Mesothelial cell of epicardium (in vitro differentiated cells): Measurements from ENCODE around the gene EMILIN3. TPM values are rescaled to one million over a fixed set of nuclear protein-coding genes. Genes with fewer than 3 reads are reported as not detected.
A peak's percentile ranks its signal among the peaks of the same experiment; 100 is the strongest.

Source experiments
- DNase-seq, 2 experiments: peaks; one replicate each; pipeline ENCODE4 v3.0.0; 2021; ENCODE audit warnings: low spot score in 2 of 2; ENCODE audit not compliant: unreplicated experiment in 2 of 2
- H3K27ac Mint-ChIP-seq: 2 replicates; pipeline ENCODE4 v1.8.0; 2021; ENCODE audit warnings: mixed read lengths
- H3K27me3 Mint-ChIP-seq: 2 replicates; pipeline ENCODE4 v1.8.0; 2021; ENCODE audit warnings: low read depth, mixed read lengths
- H3K36me3 Mint-ChIP-seq: 2 replicates; pipeline ENCODE4 v1.8.0; 2021; ENCODE audit warnings: mixed read lengths
- H3K4me1 Mint-ChIP-seq: 2 replicates; pipeline ENCODE4 v1.8.0; 2021; ENCODE audit warnings: mixed read lengths
- H3K4me3 Mint-ChIP-seq: 2 replicates; pipeline ENCODE4 v1.8.0; 2021; ENCODE audit warnings: mild to moderate bottlenecking, moderate library complexity, mixed read lengths
- H3K9me3 Mint-ChIP-seq: 2 replicates; pipeline ENCODE4 v1.8.0; 2021; ENCODE audit warnings: mixed read lengths
- total RNA-seq: library from RNA; stranded (reverse); gene quantifications from 3 replicates; pipeline ENCODE4 v1.2.1, GENCODE V29; 2021
- TF ChIP-seq, protein P1 (sequence below): fragments of 200-600 bp; sonication (generic); IDR thresholded peaks from one replicate; pipeline ENCODE4 v1.5.0; 2021; ENCODE audit warnings: antibody characterized with exemption; ENCODE audit not compliant: unreplicated experiment

Gene EMILIN3
- total RNA-seq, 1 donor from 2014 or later, result 5.2 TPM

DNA sequence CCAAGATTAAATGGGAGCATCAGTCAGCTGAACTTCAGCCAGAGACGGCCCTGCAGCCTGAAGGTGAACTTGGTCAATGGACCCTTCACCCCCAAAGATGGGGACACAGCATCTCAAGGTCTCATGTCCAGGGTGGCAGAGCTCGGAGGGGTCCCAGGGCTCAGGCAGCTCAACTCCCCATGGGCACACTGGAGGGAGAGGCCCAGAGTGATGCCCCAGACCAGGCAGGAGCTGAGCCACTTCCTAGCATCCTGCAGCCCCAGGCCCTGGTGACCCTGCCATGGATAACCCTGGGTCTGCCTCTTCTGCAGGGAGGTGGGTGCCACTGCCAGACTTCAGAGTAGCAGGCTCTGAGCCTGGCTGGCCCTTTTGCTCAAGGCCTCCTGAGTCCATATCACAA is 27.5 kb upstream of the EMILIN3 start:
- Mint-ChIP-seq H3K4me3 (no peak overlapping the region), H3K27ac (no peak overlapping the region), H3K9me3 (no peaks in the 10 kb centered on the region), H3K4me1 (peaks cover 21% of the 10 kb centered on the region), H3K27me3 (no peaks in the 10 kb centered on the region), H3K36me3 (no peaks in the 10 kb centered on the region)
- DNase-seq, result no peak
- TF ChIP-seq, protein P1, sequence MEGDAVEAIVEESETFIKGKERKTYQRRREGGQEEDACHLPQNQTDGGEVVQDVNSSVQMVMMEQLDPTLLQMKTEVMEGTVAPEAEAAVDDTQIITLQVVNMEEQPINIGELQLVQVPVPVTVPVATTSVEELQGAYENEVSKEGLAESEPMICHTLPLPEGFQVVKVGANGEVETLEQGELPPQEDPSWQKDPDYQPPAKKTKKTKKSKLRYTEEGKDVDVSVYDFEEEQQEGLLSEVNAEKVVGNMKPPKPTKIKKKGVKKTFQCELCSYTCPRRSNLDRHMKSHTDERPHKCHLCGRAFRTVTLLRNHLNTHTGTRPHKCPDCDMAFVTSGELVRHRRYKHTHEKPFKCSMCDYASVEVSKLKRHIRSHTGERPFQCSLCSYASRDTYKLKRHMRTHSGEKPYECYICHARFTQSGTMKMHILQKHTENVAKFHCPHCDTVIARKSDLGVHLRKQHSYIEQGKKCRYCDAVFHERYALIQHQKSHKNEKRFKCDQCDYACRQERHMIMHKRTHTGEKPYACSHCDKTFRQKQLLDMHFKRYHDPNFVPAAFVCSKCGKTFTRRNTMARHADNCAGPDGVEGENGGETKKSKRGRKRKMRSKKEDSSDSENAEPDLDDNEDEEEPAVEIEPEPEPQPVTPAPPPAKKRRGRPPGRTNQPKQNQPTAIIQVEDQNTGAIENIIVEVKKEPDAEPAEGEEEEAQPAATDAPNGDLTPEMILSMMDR, result no peak

DNA sequence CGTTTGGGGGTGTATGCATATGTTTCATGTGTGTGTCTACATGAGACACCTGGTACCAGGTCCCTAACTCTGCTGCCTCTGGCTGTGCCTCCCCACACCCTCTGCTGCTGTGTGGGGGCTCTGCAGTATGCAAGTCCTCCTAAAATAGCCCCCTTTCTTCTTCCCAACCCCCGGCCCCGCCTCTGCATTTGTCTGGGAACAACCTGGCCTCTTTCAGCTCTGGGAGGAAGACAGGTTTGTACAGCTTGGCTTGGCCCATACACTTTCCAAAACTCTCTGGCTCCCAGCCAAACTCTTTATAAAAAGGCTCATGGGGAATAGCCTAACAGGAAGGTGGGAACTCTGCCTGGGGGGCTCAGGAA is 27.1 kb upstream of the EMILIN3 start:
- no peak overlapping the region for H3K4me3 Mint-ChIP-seq
- peaks cover 21% of the 10 kb centered on the region for H3K4me1 Mint-ChIP-seq
- no peaks in the 10 kb centered on the region for H3K36me3 Mint-ChIP-seq
- TF ChIP-seq, protein P1, result no peak
- peak overlapping the region; percentile 12 for H3K27ac Mint-ChIP-seq
- no peaks in the 10 kb centered on the region for H3K27me3 Mint-ChIP-seq
- no peaks in the 10 kb centered on the region for H3K9me3 Mint-ChIP-seq
- no peak for DNase-seq

DNA sequence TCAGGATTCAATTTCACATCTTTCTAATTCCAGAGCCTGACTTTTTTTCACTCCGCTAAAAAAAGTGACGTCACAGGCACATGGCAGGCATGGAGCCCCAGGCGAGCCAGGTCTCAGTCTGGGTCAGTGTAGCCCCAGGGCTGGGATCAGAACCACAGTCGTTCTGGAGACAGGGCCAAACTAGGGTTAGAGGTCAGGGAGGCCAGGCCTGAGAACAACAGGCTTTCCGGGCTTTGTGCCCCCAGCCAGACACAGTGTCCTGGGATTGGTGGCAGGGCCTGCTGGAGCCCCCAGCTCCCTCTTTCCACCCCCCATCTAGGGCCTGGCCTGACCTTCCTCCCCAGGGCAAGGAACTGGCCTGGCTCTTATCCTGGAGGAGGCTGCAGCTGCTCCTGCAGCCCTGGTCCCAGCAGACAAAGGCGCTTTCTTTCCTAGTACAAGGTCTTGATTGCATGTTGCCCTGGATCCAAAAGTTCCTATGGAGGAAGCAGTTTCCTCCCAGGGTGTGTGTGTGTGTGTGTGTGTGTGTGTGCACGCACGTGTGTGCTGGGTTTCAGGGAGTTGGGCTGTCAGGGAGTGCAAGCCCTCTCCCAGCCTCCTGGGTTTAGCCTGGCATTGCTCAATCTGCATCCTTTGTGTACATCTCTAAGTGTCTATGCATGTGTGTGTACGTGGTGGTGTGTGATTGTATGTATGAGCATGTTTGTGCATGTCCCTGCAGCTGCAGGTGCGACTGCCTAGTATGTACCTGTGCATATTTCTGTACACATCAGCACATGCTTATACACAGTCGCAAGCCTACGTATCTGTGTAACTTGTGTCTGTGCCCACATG is 26.5 kb upstream of the EMILIN3 start:
- no peak overlapping the region for H3K4me3 Mint-ChIP-seq
- H3K4me1 Mint-ChIP-seq, result peaks cover 21% of the 10 kb centered on the region
- TF ChIP-seq, protein P1, result no peak
- no peak for DNase-seq
- H3K36me3 Mint-ChIP-seq, result no peaks in the 10 kb centered on the region
- no peaks in the 10 kb centered on the region for H3K27me3 Mint-ChIP-seq
- no peak overlapping the region for H3K27ac Mint-ChIP-seq
- H3K9me3 Mint-ChIP-seq, result no peaks in the 10 kb centered on the region

DNA sequence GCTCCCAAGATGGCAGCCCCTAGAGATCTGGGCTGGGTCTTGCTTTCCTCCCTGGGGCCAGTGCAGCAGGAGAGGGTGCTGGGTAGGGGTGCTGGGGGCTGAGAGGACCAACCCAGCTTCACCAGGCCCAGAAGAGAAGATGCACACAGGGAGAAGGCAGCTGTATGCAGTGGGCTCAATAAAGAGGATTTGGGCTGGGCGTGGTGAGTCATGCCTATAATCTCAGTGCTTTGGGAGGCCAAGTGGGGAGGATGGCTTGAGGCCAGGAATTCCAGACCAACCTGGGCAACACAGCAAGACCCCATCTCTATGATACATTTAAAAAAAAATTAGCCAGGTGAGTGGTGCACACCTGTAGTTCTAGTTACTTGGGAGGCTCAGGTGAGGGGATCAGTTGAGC is 25.7 kb upstream of the EMILIN3 start:
- DNase-seq, result no peak
- no peak overlapping the region for H3K27ac Mint-ChIP-seq
- TF ChIP-seq, protein P1, result no peak
- no peaks in the 10 kb centered on the region for H3K27me3 Mint-ChIP-seq
- H3K4me1 Mint-ChIP-seq, result peaks cover 27% of the 10 kb centered on the region
- no peaks in the 10 kb centered on the region for H3K9me3 Mint-ChIP-seq
- no peak overlapping the region for H3K4me3 Mint-ChIP-seq
- no peaks in the 10 kb centered on the region for H3K36me3 Mint-ChIP-seq

DNA sequence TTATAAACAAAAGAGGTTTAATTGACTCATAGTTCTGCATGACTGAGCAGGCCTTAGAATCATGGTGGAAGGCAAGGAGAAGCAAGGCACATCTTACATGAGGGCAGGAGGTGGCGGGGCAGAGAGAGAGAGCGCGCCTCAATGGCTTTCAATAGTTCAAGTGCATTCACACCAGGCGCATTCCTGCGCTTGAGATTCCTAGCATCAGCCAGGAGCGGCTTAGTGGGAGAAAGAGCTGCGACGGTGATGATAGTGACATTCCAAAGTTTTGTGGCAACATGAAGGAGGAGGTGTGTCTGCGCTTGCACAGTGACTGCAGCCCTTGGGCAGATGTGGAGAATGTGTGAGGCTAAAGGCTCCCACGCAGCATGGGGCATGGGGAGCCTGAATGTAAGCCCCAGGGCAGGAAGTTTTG is 25.0 kb upstream of the EMILIN3 start:
- H3K36me3 Mint-ChIP-seq, result no peaks in the 10 kb centered on the region
- peaks cover 34% of the 10 kb centered on the region for H3K4me1 Mint-ChIP-seq
- no peak for DNase-seq
- TF ChIP-seq, protein P1, result no peak
- H3K9me3 Mint-ChIP-seq, result no peaks in the 10 kb centered on the region
- no peak overlapping the region for H3K4me3 Mint-ChIP-seq
- no peaks in the 10 kb centered on the region for H3K27me3 Mint-ChIP-seq
- H3K27ac Mint-ChIP-seq, result peak overlapping the region; percentile 61
